Measurements from ENCODE around the gene GSTA4. TPM values are rescaled to one million over a fixed set of nuclear protein-coding genes. Genes with fewer than 3 reads are reported as not detected.

GSTA4 gene
- total and polyA plus RNA-seq, 2 experiments from 2014 or later: 19.3 to 29.9 TPM

GRCh38 chr6:52972989-52973388, 22.1 kb downstream of the GSTA4 start (continued):
- TF ChIP-seq REST (IDR thresholded peaks at IDR 0.05; ENCODE audit: unreplicated experiment) (no peak), EZH2 (IDR thresholded peaks at IDR 0.05; ENCODE audit: low read depth, unreplicated experiment) (no peak), STAT1 (IDR thresholded peaks at IDR 0.05; ENCODE audit: unreplicated experiment) (no peak), NANOG (IDR thresholded peaks at IDR 0.05; ENCODE audit: borderline replicate concordance) (no peak), ZNF114 (CRISPR knock-in tag; IDR thresholded peaks at IDR 0.05) (no peak)

GRCh38 chr6:52969359-52969758, 25.7 kb downstream of the GSTA4 start:
- no peak overlapping the region for H3K27ac Mint-ChIP-seq
- DNase-seq (ENCODE audit: low spot score): no peak
- H3K9me3 Mint-ChIP-seq: no peaks in the 10 kb centered on the region
- no peak overlapping the region for H3K4me3 ChIP-seq
- H3K9me2 ChIP-seq (ENCODE audit: insufficient read depth): no peaks in the 10 kb centered on the region
- peaks cover 4% of the 10 kb centered on the region for H3K27me3 Mint-ChIP-seq (ENCODE audit: insufficient read depth, low read depth, poor library complexity)
- H3K27ac ChIP-seq (ENCODE audit: low read depth): no peak overlapping the region
- no peaks in the 10 kb centered on the region for H3K79me2 ChIP-seq (replicated peaks; ENCODE audit: insufficient read depth)
- no peak overlapping the region for H3K4me2 ChIP-seq
- no peaks in the 10 kb centered on the region for H3K4me1 ChIP-seq (ENCODE audit: insufficient read depth)
- H3F3A ChIP-seq (replicated peaks; ENCODE audit: low read depth): no peaks in the 10 kb centered on the region
- H3K36me3 Mint-ChIP-seq (ENCODE audit: low read depth): no peaks in the 10 kb centered on the region
- no peak overlapping the region for H3K4me3 Mint-ChIP-seq
- no peaks in the 10 kb centered on the region for H3K27me3 ChIP-seq (ENCODE audit: insufficient read depth)
- no peak for ATAC-seq
- 0 out of 2 replicates have a peak overlapping the region, but pooled peaks have one; percentile 38 for H2AFZ ChIP-seq
- no peaks in the 10 kb centered on the region for H3K4me1 Mint-ChIP-seq
- no peaks in the 10 kb centered on the region for H4K20me1 ChIP-seq (replicated peaks; ENCODE audit: insufficient read depth)
- no peaks in the 10 kb centered on the region for H3K36me3 ChIP-seq (ENCODE audit: insufficient read depth)
- TF ChIP-seq EZH2 (IDR thresholded peaks at IDR 0.05; ENCODE audit: low read depth, unreplicated experiment) (no peak), POLR2AphosphoS5 (IDR thresholded peaks at IDR 0.05; ENCODE audit: low read depth) (no peak), ZNF462 (CRISPR knock-in tag; IDR thresholded peaks at IDR 0.05) (no peak), JUNB (IDR thresholded peaks at IDR 0.05; ENCODE audit: unreplicated experiment) (no peak), CTCF (conservative IDR thresholded peaks at IDR 0.05; ENCODE audit: low read depth in 2 of 2) (no peak), EZH2phosphoT487 (IDR thresholded peaks at IDR 0.05; ENCODE audit: unreplicated experiment) (no peak), ZNF331 (CRISPR knock-in tag; IDR thresholded peaks at IDR 0.05; ENCODE audit: low read depth) (no peak)
